H54 (cell line): ENCODE data around the gene ROR1.

Experiments
- DNase-seq: peaks from one replicate; pipeline ENCODE4 v3.0.0; 2011; ENCODE audit warnings: low spot score, mixed read lengths; ENCODE audit not compliant: insufficient read length
- FAIRE-seq: peaks from 3 replicates; lab custom pipeline; 2011; peaks lifted over from hg19 to GRCh38; lab: Jason Lieb, UNC
- POLR2A ChIP-seq: IDR thresholded peaks from 2 replicates; pipeline ENCODE4 v1.6.1; 2011; ENCODE audit warnings: low read depth, mild to moderate bottlenecking, low read length

The ROR1 gene

DNA sequence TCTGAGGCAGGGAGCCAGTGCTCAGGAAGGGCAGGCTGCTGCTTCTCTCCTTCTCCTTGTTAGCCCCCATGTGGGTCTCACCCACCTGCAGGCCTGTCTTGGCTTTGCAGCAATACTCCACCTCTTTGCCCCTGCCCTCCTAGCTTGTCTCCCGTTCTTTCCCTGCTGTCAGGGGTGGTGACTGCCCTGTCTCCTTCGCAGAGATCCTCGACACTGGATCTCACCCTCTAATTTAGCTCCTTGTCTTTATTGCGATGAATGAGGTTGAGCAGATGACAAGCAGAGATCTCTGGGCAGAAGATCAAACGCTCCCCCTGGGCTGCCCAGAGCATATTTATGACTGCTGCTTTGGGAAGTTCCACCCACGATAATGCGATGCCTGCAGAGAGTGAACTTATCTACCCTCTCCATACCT lies 199.2 kb downstream of the ROR1 start:
- FAIRE-seq: no peak
- DNase-seq: no peak

GRCh38 chr1:63974966-63975365 lies 201.1 kb downstream of the ROR1 start:
- TF ChIP-seq POLR2A: no peak
- DNase-seq (no peak), FAIRE-seq (no peak)

More for the DNA sequence above, 199.2 kb downstream of the ROR1 start:
- TF ChIP-seq POLR2A: no peak

DNA sequence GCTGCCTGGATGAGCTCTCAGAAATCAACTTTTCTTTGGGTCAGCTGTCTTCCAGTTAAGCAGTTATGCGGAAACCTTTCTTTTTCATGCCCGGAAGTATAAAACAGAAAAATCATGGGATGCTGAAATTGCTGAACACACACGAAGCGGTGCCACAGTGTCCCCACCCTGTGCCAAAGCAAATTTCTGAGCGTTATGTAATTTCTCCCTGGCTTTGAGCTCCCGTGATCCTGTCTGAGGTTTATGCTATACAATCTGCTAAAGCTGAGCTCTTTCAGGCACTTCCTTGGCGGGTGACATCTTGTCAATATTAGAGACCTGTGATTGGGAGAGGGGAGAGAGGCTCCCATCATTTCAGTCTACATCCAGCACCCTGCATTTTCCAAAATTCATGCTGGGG lies 201.7 kb downstream of the ROR1 start:
- no peak for DNase-seq
- no peak for TF ChIP-seq POLR2A
- FAIRE-seq: no peak

GRCh38 chr1:63976006-63976405 lies 202.2 kb downstream of the ROR1 start:
- no peak for FAIRE-seq
- no peak for TF ChIP-seq POLR2A
- no peak for DNase-seq

GRCh38 chr1:63977466-63977865 lies 203.6 kb downstream of the ROR1 start:
- DNase-seq (no peak), FAIRE-seq (no peak)
- no peak for TF ChIP-seq POLR2A

DNA sequence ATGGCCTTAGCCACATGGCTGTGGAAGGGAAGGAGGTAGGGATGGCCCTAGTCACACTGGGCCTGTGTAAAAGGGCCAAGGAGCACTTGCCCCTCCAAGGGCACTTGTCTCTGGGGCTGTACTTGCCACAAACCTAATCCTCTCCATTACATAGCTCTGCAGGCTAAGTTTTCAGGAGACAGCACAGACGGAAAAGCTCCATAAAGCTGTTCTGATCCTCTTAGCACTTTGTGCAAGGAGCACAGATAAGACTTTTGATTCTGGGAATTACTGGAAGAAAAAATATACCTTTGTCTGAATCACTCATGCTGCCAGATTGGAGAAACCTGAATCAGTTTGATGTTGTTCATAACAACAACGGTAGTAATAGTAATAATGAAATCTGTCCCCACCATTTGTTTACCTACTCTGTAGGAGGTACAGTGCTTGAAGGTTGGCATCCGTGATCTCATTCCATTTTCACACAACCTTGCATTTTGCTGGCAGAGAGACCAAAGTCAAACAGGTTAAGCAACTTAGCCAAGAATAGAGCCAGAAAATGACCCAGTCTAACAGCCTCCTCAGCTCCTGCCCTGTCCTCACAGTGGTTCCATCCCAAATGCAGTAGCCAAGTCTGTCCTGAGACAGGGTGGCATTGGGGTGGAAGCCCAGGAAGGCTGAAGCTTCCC lies 207.1 kb downstream of the ROR1 start:
- DNase-seq: no peak
- TF ChIP-seq POLR2A: no peak
- no peak for FAIRE-seq

GRCh38 chr1:63981408-63981773 lies 207.6 kb downstream of the ROR1 start:
- no peak for DNase-seq
- no peak for FAIRE-seq

DNA sequence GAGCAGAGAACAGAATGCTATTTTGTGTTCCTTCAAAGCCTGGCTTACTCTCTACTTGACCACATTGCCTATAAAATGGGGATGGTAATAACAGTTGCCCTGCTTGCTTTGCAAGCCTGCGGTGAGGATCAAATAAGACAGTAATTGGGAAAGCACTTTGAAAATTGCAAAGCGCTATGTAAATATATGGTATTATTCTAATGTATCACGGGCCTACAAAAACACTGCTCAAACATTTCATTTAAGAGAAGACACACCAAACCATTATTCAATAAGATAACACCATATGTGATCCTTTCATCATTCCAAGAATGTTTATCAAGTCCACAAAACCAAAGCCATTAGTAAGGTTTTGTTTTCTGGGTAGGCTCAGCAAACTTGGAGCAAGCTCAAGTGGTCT lies 208.4 kb downstream of the ROR1 start:
- no peak for FAIRE-seq
- no peak for DNase-seq
- TF ChIP-seq POLR2A: no peak

More at GRCh38 chr1:63981408-63981773, 207.6 kb downstream of the ROR1 start:
- TF ChIP-seq POLR2A: no peak

- no peak for FAIRE-seq
- no peak for DNase-seq
- TF ChIP-seq POLR2A: no peak
Measured at GRCh38 chr1:63983391-63984256, 209.8 kb downstream of the ROR1 start.

DNA sequence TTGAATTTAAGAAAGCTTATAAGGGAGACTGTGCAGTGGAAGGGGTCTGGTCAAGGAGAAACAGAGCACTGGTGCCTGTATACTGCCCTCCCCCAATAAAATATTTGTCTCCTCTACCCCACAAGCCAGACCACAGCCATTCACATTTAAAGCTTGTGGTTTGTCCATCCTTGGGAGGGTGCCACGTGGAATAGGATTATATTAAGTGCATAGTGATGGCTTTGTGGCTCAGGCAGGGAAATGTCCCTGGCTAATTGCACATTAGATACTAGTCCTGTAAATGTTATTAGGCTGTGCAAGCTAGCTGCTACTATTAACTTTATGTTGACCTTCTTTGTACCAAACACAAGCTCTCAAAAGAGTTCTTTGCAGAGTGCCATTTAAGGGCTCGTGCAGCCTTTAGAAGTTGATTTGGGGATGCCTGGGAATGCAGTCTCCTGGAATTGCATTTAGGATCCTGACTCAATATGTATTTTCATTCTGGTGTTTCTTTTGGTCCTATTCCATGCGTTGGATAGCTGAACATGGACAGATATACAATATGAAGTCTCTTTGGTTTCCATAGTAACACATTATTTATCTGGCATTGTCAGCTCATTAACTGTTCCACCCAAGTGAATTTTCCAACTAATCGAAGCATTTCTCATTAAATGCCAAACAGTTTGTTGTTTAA lies 210.6 kb downstream of the ROR1 start:
- DNase-seq (no peak), FAIRE-seq (no peak)
- TF ChIP-seq POLR2A: no peak

DNA sequence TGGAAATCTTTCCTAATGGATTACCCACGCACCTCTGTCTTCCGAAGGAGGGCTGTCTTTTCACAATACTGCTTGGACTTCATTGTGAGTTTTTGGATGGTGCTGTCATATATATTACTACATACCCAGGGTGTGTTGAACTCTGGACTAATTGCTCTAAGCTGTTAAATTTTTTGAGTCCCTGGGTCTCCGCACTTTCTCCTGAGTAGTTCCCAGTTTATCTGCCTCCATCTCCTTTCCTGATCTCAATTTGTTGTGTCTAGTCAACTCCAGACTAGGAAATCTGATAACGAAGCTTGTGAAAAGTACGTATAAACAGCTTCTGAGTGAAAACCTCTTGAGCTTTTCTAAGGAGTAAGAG lies 211.1 kb downstream of the ROR1 start:
- no peak for FAIRE-seq
- no peak for DNase-seq
- no peak for TF ChIP-seq POLR2A

GRCh38 chr1:63987014-63987627 lies 213.3 kb downstream of the ROR1 start:
- TF ChIP-seq POLR2A: no peak
- FAIRE-seq (no peak), DNase-seq (no peak)

DNA sequence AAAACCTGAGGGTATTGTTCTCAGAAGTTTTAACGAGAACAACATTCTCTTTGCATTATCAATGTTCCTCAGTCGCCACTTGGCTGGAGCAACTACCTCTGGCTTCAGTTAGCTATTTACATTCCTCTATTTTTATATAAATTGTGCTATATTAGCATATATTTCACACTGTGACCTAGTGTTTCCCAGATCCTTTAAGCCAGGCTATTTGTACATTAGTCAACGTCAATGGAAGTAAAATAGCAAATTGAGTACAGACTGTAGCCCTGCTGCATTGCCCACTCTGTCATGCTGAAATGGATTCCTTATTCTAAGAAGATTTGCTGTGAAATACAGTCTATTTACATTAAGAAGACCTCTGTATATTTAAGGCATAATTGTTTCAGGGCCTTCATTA lies 213.8 kb downstream of the ROR1 start:
- no peak for TF ChIP-seq POLR2A

GRCh38 chr1:63988941-63989340 lies 215.1 kb downstream of the ROR1 start:
- DNase-seq (no peak), FAIRE-seq (no peak)
- no peak for TF ChIP-seq POLR2A

More for the DNA sequence above, 213.8 kb downstream of the ROR1 start:
- FAIRE-seq: no peak
- no peak for DNase-seq
